Endothelial cell of umbilical vein (primary cell): Measurements from ENCODE around the gene ITPRIPL1. TPM values are rescaled to one million over a fixed set of nuclear protein-coding genes. Genes with fewer than 3 reads are reported as not detected.

ENCODE experiments used
- BruUV-seq: library from RNA; stranded (reverse); fragments of 400-500 nt; replicated peaks from 2 replicates; lab custom pipeline; 2021; lab: Mats Ljungman, UMichigan
- CTCF ChIA-PET: fragments of 300-600, 350-600 bp; sonication (Branson Sonifier 250); formaldehyde crosslinking; loops from one replicate; lab custom pipeline; 2021; ENCODE audit warnings: antibody characterized with exemption, inconsistent platforms; lab: Charles Lee
- POLR2A ChIA-PET: fragments of 300-600, 350-600 bp; sonication (Branson Sonifier 250); formaldehyde crosslinking; loops from one replicate; lab custom pipeline; 2021; ENCODE audit warnings: antibody characterized with exemption, inconsistent platforms; lab: Charles Lee
- DNase-seq: peaks from one replicate; pipeline ENCODE4 v3.0.0-alpha.2; 2011; ENCODE audit warnings: low read depth, low spot score
- FAIRE-seq: peaks from 2 replicates; lab custom pipeline; 2011; peaks lifted over from hg19 to GRCh38; lab: Jason Lieb, UNC
- H2AFZ ChIP-seq: 2 replicates; pipeline ENCODE4 v1.6.0; 2012; ENCODE audit warnings: low read depth, low read length, control low read depth, inconsistent platforms
- H3K27ac ChIP-seq: 2 replicates; pipeline ENCODE4 v1.5.1; 2011; ENCODE audit warnings: low read depth, mild to moderate bottlenecking, control low read depth, low read length, moderate library complexity; ENCODE audit not compliant: insufficient read depth
- H3K27me3 ChIP-seq, 2 experiments: 2 replicates each; pipeline versions ENCODE4 v1.6.0 to v1.6.1; 2011; ENCODE audit warnings: low read length in 2 of 2, mixed read lengths in 1 of 2; ENCODE audit not compliant: control insufficient read depth in 2 of 2, insufficient read depth in 2 of 2
- H3K36me3 ChIP-seq, 2 experiments: 2 replicates in 1 of 2; 3 replicates in 1 of 2; pipeline ENCODE4 v1.5.1; 2011; ENCODE audit warnings: low read length in 2 of 2, mild to moderate bottlenecking in 1 of 2, moderate library complexity in 1 of 2; ENCODE audit not compliant: control insufficient read depth in 2 of 2, insufficient read depth in 2 of 2; ENCODE audit errors: extremely low read depth in 1 of 2
- H3K4me1 ChIP-seq: 3 replicates; pipeline ENCODE4 v1.5.1; 2011; ENCODE audit warnings: mild to moderate bottlenecking, low read length; ENCODE audit not compliant: control insufficient read depth, insufficient read depth; ENCODE audit errors: extremely low read depth
- H3K4me2 ChIP-seq: 2 replicates; pipeline ENCODE4 v1.6.1; 2011; ENCODE audit warnings: low read length, control low read depth, mixed read lengths; ENCODE audit not compliant: insufficient read depth
- H3K4me3 ChIP-seq, 3 experiments: fragments of 200-600 bp in 1 of 3; sonication (generic), shearing (Covaris generic) in 1 of 3; replicated peaks in 1 of 3; 2 replicates each; pipeline ENCODE4 v1.5.1; 2011 to 2016; ENCODE audit warnings: control low read depth in 3 of 3, low read length in 3 of 3, mild to moderate bottlenecking in 2 of 3, inconsistent platforms in 1 of 3, low read depth in 1 of 3, moderate library complexity in 1 of 3; ENCODE audit not compliant: insufficient read depth in 1 of 3
- H3K79me2 ChIP-seq: 2 replicates; pipeline ENCODE4 v1.6.0; 2012; ENCODE audit warnings: low read length, inconsistent platforms; ENCODE audit not compliant: control insufficient read depth, insufficient read depth
- H3K9ac ChIP-seq: replicated peaks from 2 replicates; pipeline ENCODE3; 2011; ENCODE audit warnings: low read length, control low read depth; ENCODE audit not compliant: insufficient read depth; ENCODE audit errors: extremely low read depth
- H3K9me1 ChIP-seq: replicated peaks from 3 replicates; pipeline ENCODE4 v1.6.0; 2011; ENCODE audit warnings: mild to moderate bottlenecking, low read length; ENCODE audit not compliant: control insufficient read depth, insufficient read depth; ENCODE audit errors: extremely low read depth
- H3K9me3 ChIP-seq: replicated peaks from 2 replicates; pipeline ENCODE4 v1.5.1; 2012; ENCODE audit warnings: low read length, inconsistent platforms; ENCODE audit not compliant: control insufficient read depth, insufficient read depth
- H4K20me1 ChIP-seq: replicated peaks from 2 replicates; pipeline ENCODE3; 2011; ENCODE audit warnings: mild to moderate bottlenecking, low read length; ENCODE audit not compliant: control insufficient read depth, insufficient read depth; ENCODE audit errors: extremely low read depth
- EZH2 ChIP-seq: IDR thresholded peaks from 2 replicates; pipeline ENCODE4 v1.6.1; 2012; ENCODE audit warnings: borderline replicate concordance, low read depth, mild to moderate bottlenecking, moderate library complexity, low read length, inconsistent platforms; ENCODE audit not compliant: severe bottlenecking
- FOS ChIP-seq: IDR thresholded peaks from 2 replicates; pipeline ENCODE4 v1.6.1; 2011; ENCODE audit warnings: mild to moderate bottlenecking, low read length, moderate library complexity, borderline replicate concordance; ENCODE audit not compliant: insufficient read depth
- GATA2 ChIP-seq: IDR thresholded peaks from 2 replicates; pipeline ENCODE4 v1.7.0; 2011; ENCODE audit warnings: low read depth, mild to moderate bottlenecking, moderate library complexity, mixed read lengths, low read length; ENCODE audit not compliant: insufficient read length, insufficient read depth
- JUN ChIP-seq: IDR thresholded peaks from 2 replicates; pipeline ENCODE4 v1.6.1; 2011; ENCODE audit warnings: borderline replicate concordance, low read depth; ENCODE audit not compliant: insufficient read length, insufficient read depth
- MAX ChIP-seq: IDR thresholded peaks from 2 replicates; pipeline ENCODE4 v1.6.1; 2011; ENCODE audit not compliant: insufficient read depth, insufficient read length
- MYC ChIP-seq: IDR thresholded peaks from one replicate; pipeline ENCODE4 v1.6.1; 2011; ENCODE audit warnings: mild to moderate bottlenecking, low read depth, low read length
- POLR2A ChIP-seq: IDR thresholded peaks from 2 replicates; pipeline ENCODE4 v1.6.1; 2012; ENCODE audit warnings: low read depth, mild to moderate bottlenecking, control low read depth, low read length
- POLR2AphosphoS5 ChIP-seq: IDR thresholded peaks from 2 replicates; pipeline ENCODE4 v1.6.1; 2012; ENCODE audit warnings: low read depth, mild to moderate bottlenecking, control low read depth, low read length, moderate library complexity; ENCODE audit not compliant: insufficient read depth
- dilution Hi-C: fragments of 300-500 bp; cut with MboI; formaldehyde crosslinking; loops from one replicate; pipeline ENCODE4 v1.15.0; 2019; ENCODE audit warnings: low sequenced_read_pairs; ENCODE audit not compliant: extremely low pct_ligation_motif_present
- intact Hi-C: fragments of 100-400 bp; cut with micrococcal nuclease; formaldehyde crosslinking; loops from one replicate; pipeline ENCODE4 v1.10.0; 2022
- polyA plus RNA-seq, 4 experiments: library from polyadenylated mRNA; depleted of rRNA in 3 of 4; stranded (reverse) in 3 of 4; unstranded in 1 of 4; fragments of >200 nt; gene quantifications; 2 replicates each; pipeline versions ENCODE4 v1.2.1 to v1.2.3, GENCODE V29; 2011 to 2012; ENCODE audit warnings: missing spikeins in 1 of 4
- total RNA-seq: library from RNA; stranded (reverse); gene quantifications from 2 replicates; pipeline ENCODE4 v1.2.3, GENCODE V29; 2021
- TF ChIP-seq, protein P1 (sequence below), 2 donors: IDR thresholded peaks; 1 replicate in 1 of 2; 2 replicates in 1 of 2; pipeline ENCODE4 v1.5.1; 2011; ENCODE audit warnings: low read length in 2 of 2, mild to moderate bottlenecking in 2 of 2, moderate library complexity in 2 of 2, control low read depth in 1 of 2, inconsistent platforms in 1 of 2, low read depth in 1 of 2; ENCODE audit not compliant: insufficient read depth in 1 of 2; ENCODE audit errors: extremely low read depth in 1 of 2

The ITPRIPL1 gene
- total and polyA plus RNA-seq, 2 donors (not counting 3 experiments of a cell fraction or from before 2014, with no cell fraction given): 2.6 to 5.8 TPM

- dilution Hi-C loops: no loop called here
These were observed 10.1 kb upstream of the ITPRIPL1 start for GRCh38 chr2:96315005-96315399.

More at GRCh38 chr2:96315005-96315399, 10.1 kb upstream of the ITPRIPL1 start:
- intact Hi-C loops: no loop called here
- TF ChIP-seq MYC (no peak), EZH2 (no peak), JUN (no peak), MAX (no peak), GATA2 (no peak), FOS (no peak), POLR2AphosphoS5 (no peak), POLR2A (no peak)
- TF ChIP-seq, protein P1, sequence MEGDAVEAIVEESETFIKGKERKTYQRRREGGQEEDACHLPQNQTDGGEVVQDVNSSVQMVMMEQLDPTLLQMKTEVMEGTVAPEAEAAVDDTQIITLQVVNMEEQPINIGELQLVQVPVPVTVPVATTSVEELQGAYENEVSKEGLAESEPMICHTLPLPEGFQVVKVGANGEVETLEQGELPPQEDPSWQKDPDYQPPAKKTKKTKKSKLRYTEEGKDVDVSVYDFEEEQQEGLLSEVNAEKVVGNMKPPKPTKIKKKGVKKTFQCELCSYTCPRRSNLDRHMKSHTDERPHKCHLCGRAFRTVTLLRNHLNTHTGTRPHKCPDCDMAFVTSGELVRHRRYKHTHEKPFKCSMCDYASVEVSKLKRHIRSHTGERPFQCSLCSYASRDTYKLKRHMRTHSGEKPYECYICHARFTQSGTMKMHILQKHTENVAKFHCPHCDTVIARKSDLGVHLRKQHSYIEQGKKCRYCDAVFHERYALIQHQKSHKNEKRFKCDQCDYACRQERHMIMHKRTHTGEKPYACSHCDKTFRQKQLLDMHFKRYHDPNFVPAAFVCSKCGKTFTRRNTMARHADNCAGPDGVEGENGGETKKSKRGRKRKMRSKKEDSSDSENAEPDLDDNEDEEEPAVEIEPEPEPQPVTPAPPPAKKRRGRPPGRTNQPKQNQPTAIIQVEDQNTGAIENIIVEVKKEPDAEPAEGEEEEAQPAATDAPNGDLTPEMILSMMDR (IDR thresholded peaks at IDR 0.05; ENCODE audit: extremely low read depth in 1 of 2, insufficient read depth in 1 of 2, low read depth in 1 of 2, low read length in 2 of 2): no peak
- Histone ChIP-seq H3K79me2 (no peaks in the 10 kb centered on the region), H4K20me1 (no peaks in the 10 kb centered on the region), H3K9me1 (no peaks in the 10 kb centered on the region), H3K27ac (no peak overlapping the region), H3K4me3 (no peak overlapping the region), H2AFZ (no peak overlapping the region), H3K36me3 (no peaks in the 10 kb centered on the region), H3K9ac (no peak overlapping the region), H3K9me3 (no peaks in the 10 kb centered on the region), H3K4me1 (peaks cover 15% of the 10 kb centered on the region), H3K4me2 (peak overlapping the region; percentile 2), H3K27me3 (no peaks in the 10 kb centered on the region)
- no TSS peak for BruUV-seq
- FAIRE-seq (no peak), DNase-seq (no peak)
- ChIA-PET POLR2A (no interaction called here), CTCF (no interaction called here)
